OCI-M2 (cell line): ENCODE results near the gene TIAM2.
"Not testable (repeated sequence)": the region's sequence is repeated elsewhere in the genome, so short reads cannot be mapped to it uniquely, and the experiment has no call there.

Source experiments
- DNase-seq: peaks from one replicate; lab custom pipeline; 2025; ENCODE audit not compliant: unreplicated experiment; lab: John Stamatoyannopoulos, UW

The TIAM2 gene

DNA sequence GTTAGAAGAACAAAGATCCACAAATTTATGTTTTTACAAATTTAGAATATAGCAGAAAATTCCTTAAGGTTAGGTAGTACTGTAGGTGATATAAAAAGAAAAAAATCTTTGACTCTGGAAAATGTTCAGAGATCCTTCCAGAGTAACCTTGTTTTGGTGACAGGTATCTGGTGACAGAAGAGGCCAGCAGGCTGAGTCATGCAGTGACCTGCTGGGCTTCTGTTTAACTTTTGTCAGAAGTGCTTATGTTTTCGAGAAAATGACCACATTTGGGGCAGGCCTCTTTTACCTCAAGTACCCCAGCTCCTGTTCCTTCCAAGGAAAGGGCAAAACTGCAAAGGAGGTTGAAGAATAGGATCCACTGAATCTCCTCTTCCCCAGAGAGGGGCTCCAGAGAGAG lies 258.2 kb downstream of the TIAM2 start:
- no peak for DNase-seq

DNA sequence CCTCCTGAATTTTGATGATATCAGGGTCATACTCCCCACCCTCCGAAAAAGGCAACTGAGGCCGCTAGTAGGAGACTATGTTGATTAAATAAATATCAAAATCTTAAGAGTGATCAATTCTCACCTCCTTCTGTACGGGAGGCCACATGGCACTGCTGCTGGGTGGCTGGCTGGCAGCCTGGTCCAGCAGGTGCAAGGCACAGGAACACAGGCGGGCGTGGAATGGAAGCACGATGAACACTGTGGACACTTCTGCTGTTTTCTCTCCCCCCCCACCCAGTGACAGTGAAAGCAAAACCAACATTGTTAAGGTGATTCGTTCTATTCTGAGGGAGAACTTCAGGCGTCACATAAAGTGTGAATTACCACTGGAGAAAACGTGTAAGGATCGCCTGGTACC lies 259.0 kb downstream of the TIAM2 start:
- DNase-seq, result no peak

DNA sequence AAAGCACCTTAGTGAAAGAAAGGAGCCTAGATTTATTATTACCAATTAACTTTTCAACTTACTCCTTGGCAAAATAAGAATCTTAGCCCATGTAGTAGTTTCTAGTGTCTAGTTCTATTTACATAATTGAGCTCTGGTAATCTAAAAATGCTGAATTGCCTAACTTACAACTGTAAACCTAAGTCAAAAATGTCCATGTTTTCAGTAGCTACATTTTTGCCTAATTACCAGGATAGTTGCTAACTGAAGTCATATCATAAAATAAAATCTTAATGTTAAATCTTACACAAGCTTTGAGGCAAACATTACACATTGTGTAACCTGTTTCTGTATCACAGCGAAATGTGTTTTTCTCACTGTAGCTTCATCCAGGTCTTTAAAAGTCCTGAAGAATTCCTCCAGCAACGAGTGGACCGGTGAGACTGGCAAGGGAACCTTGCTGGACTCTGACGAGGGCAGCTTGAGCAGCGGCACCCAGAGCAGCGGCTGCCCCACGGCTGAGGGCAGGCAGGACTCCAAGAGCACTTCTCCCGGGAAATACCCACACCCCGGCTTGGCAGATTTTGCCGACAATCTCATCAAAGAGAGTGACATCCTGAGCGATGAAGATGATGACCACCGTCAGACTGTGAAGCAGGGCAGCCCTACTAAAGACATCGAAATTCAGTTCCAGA lies 261.1 kb downstream of the TIAM2 start:
- DNase-seq, result no peak

DNA sequence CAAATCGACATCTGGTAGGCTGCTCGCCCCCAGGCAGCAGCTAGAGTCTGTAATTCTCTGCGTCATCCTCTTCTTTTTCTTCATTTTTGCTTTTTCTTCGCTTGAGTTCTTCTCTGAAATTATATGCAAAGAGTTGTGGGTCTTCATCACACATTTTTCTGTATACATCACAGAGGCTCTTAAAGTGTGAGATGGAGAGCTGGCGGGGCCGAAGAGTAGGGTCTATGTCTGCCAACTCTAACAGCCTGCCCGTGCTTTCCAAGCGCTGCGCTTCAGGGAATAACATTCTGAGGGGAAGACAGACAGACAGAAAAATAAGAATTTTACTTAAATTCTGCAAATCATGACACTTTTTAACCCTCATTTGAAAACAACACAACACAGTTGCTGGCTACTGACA lies 262.7 kb downstream of the TIAM2 start:
- DNase-seq, result no peak

DNA sequence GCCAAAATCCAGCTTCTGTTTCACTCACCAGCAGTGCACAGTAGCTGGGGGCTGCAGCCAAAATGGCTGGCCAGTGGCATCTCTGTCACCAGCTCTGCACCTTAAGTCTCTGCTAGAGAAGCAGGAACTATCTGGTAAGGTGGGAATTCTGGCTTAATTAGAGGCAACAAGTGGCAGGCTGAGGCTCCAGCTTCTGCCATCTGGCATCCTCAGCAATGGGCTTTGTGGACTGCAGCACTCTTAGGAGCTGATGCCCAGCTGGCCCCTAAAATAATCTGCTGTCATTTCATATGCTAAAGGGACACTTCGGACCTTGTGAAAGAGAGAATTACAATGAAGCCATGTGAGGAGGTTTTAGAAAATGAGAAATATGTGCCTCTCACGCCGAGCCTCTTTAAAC lies 264.1 kb downstream of the TIAM2 start:
- DNase-seq, result no peak

DNA sequence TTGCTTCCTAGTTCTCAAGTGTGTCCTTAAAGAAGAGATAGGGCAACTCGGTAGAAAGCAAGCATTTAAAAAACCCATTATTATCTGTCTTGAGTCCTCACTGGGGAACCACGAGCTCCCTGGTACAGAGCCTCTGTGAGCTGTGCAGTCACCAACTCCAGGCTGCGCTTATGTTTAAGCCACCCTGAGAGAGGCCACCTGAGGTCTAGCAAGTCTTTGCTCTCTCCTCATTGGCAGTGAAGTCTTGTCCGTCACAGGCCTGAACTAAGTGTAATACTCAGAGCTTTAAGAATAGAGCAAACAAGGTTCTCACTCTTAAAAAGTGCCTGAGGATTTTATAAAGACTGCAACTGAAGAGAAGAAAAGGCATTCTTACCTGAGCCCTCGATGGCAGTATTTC lies 264.8 kb downstream of the TIAM2 start:
- DNase-seq, result no peak

DNA sequence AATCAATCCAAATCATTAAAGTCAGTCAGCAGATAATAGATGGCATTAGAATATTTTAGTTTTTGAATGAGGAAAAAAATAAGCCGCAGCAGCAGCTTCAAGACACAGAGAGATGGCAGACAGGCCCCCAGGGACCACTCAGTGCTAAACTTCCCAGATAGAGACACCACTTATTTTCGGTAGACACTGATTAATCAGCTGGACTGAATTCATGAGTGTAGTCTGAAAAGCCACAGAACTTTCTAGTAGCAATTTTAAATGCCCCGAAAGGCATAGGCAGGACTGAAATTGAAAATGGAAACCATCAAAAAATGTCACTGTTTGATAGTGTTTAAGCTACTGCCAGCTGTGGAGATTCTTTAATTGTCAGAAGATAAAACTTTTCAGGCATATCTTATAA lies 265.6 kb downstream of the TIAM2 start:
- no peak for DNase-seq

DNA sequence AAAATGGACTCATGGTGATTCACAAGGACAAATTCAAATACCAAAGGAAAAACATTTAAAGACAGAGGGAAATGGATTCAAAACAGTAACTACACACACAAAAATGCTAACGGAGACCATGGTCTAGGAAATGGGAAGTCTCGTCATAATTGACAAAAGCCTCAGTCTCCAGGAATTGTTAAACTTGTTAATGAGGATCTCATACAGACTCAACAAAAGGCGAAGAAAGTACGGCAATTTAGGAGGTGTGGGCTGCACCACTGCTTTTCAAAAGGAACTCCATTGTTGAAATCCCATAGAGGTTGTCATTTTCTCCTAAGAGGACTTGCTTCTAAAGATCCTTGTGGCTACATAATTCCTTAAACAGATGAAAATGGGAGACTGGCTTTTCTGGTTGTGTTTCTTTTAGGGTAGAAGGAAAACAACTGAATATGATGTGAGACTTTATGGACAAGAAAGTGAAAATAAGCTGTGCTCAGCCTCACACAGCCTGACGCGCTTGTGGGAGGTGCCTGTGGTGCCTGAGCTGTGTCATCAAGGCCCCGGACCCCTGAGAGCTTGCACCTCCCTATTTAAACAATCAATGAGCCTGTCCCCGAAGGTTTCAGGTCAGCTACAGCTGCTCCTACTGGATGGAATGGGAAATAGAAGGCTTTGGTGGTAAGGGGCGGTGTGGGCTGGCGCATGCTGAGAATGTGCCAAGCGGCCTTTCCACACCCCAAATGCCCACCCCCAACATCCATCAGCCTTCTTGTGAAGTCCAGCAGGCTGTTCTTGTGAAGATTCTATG lies 266.2 kb downstream of the TIAM2 start:
- DNase-seq, result no peak

DNA sequence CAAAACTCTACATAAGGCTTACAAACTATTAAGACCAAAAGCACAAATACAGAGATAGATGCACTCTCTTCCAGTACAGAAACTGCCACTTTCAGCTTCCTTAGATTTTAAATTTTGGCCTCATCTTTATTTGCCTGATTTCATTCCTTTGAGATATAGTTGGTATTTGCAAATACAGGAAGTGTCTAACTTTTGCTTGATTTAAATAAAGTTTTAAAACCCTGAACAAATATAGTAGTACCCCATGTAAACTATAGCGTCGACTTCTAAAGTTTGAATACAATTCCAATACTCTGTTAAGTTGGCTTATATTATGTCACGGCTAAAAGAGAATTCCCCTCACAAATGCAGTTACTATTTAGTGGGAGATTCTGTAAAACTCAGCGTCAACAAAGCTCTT lies 267.5 kb downstream of the TIAM2 start:
- DNase-seq, result no peak

DNA sequence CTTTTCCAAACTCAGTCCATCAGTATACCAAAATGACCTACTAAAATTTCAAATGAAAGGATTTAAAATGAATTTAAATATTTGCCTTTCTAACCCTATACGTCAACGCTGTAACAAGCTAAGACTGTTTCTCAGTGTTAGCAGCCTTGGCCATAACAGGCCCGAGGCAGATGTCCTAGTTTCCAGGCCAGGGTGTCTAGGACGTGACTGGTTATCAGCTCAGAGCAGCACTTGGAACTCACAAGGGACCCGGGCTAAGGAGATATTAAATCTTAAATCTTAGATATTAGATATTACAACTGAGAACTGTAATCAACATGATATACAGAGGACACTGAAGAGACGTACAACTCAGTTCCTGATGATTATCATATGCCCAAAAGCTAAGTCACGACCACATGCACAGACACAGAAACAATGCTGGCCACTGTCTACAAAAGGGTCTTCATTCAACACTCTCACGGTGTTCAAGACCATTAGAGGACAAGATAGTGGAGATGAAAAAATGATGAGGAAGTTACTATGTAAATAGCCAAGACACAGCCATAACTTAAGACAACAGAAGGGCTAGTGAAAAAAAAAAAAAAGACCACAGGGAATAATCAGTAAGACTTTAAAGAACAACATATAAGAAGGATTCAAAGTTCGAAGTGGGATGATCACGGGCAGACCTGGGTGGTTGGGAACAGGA lies 268.4 kb downstream of the TIAM2 start, which contains the start of gene CLDN20:
Gene CLDN20 (plus strand): TSS at position 641 of the 691 bp plus-strand sequence. CDS start 11,707 bp downstream, outside the sequence.
- DNase-seq, result no peak

DNA sequence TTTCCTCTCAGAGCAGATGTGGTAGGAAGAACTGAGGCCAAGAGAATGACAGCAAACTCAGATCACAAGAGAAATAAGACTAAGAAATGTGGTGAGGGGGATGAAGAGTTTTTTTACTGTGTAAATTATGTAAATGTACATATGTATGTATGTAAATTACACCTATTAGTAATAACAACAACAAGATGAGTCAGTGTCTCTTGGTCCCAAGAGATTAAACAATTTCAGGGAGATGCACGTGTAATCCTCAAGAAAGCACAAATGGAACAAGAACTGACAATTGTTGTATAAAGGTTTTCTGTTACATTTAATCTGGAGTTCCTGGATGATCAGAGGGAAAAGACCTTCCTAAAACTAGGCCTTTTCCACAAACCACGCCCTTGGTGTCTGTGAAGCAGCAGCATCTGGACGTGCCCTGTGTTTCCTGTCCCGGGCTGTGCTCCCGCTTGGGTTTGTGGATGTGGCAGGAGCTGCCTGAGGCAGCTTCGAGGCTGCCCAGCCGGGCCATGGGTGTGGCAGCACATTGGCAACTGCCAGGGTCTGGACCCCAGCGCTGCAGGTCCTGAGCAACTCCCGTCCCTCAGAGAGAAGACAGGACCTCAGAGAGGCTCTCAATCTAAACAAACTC lies 269.7 kb downstream of the TIAM2 start:
- DNase-seq, result no peak

DNA sequence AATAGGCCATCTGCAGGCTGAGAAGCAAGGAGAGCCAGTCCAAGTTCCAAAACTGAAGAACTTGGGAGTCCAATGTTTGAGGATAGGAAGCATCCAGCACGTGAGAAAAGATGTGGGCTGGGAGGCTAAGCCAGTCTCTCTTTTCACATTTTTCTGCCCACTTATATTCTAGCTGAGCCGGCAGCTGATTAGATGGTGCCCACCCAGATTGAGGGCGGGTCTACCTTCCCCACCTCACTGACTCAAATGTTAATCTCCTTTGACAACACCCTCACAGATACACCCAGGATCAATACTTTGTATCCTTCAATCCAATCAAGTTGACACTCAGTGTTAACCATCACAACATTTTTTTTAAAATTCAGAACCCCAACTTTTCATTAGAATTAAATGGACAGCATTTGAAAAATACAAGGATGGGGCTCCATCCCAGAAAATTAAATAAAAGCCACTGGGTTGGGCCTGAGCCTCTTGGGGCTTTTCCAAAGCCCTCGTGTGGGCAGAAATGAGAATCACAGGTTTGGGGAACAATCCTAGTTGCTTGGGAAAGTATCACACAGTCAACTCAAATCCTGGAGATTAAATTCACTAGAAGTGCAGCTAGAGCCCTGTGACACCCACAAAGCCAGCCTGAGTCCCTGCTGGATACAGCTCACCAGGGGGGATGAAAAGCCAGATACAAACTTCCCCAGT lies 270.9 kb downstream of the TIAM2 start:
- DNase-seq, result no peak

DNA sequence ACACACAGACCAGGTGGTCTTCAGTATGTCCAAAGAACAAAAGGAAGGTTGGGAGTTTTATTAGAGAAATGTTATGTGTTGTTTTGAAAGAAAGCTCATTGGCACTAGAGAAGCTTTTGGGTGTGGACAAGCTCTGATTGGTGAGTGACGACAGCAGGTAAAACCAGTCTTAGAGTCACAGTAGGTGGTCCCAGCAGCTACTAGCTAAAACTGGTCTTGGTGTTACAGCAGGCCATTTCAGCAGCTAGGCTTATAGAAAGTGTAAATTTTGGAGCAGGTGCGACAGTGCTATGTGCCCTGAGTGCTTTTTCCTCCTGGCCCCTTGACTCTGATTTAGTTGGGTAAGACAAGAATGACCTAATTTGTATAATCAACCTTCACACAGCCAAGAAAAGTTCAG lies 272.3 kb downstream of the TIAM2 start:
- DNase-seq, result no peak

DNA sequence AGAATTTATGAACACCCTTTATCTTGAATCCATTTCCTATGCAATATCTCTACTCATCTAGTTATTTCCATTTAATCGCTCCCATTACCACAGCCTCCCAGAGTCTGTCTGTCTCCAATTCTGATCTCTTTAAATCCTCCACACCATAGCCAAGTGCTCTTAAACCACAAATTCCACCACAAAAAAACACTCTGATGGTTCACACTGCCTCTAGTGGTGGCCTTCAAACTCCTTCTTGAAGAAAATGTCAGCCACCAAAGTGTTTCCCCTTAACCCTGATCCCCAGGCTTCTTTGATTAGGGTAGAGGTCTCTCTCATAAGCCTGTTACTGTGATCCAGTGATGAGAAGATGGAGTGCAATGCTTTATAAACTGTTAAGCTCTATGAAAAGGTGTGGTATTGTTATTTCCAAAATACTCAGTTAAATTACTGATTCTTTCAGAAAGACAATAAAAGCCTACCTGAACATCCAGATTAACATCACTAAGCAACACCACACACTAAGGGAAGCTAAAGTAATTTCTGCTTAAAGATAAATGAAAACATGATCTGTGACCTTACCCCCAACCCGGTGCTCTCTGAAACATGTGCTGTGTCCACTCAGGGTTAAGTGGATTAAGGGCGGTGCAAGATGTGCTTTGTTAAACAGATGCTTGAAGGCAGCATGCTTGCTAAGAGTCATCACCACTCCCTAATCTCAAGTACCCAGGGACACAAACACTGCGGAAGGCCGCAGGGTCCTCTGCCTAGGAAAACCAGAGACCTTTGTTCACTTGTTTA lies 273.2 kb downstream of the TIAM2 start:
- not testable (repeated sequence) for DNase-seq

DNA sequence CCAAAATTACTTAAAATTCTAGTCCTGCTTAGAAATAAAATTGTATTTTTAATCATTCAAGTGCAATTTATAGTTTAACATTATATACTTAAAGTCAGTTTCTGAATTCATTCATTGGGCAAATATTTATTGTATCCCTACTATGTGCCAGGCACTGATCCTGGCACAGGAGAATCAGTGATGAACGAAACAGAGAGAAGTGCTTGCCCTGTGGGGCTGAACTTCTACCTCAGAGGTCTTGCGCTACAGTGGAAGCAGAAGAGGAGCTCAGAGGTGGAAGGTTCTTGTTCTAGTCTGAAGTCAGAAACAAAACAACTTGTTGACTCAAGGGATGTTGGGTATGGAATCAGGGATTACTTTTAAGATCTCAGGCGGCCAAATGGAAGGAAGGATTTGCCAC lies 274.6 kb downstream of the TIAM2 start:
- DNase-seq, result no peak

DNA sequence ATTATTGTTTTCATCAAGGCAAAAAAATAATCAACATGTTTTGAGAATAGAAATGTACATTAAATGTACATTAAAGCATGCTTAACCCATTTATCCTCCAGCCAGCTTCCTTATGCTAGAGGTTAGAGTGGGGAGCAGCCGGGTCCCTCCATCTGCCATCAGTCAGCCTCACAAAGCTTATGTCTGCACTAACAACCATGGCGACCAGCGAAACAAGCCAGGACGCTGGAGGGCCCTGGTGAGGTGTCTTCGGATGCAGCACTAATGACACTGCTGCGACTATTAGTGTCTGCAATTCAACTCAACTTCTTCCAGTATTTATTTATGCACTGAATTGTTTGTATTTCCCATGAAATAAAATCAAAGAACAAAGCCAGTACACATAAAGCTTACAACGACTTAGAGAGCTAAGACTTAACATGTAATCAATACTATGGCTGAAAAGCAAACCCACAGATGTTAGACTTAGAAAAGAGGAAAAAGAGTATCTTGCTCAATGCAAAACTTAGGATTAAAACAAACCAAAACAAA lies 275.5 kb downstream of the TIAM2 start:
- no peak for DNase-seq

DNA sequence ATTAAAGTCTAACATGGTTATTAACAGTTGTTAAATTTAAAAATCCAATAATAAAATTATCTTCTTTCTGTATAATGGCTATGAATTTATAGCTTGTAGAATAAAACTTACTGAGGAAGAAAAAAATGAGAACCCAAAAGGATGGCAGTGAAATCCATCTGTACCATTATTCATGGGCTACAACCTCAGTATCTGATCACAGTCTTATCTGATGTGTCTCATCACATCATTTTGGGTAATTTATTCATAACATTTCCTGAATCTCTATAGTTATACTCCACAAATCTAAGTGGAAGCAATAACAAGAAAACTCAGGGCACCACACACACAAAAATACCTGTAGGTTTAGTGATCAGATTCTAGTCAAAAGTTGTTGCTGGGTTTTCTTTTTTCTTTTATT lies 276.0 kb downstream of the TIAM2 start:
- no peak for DNase-seq

DNA sequence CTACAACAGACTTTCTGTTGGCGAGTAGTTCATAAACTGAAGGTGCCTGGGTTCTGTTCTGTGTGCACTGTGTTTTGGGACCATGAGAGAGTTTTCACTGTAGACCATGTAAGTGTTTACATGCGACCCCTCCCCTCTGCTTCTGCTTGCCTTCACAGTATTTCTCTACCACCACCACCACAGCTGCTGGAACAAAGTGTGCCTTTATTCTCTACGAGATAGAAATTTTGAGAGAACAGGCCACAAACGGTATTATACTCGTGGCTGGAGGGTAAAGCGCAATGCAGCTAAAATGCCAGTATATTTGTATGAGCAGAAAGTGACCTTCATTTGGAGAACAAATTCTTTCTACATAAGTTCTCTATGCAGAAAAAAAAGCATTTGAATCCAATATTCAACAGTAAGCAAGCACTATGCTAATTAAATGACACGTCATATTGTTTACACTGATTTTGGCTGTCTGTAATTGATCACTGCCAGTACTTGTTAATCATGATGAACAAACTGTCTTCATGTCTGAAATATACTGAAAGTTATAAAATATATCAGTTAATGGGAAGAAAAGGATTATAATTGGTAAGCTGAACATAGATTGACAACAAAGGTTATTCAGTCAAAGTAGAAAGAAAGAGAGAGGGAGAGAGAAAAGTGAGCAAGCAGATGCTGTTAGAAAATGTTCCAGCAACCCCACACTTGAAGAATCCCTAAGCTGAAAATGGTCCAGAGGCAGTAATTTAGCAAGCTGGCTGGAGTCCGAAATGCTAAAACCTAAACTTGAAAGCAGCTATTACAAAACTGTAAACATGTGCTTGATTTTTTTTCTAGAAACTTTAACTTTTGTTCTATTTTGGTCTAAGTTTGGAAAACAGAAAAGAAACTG lies 277.5 kb downstream of the TIAM2 start:
- DNase-seq, result no peak

DNA sequence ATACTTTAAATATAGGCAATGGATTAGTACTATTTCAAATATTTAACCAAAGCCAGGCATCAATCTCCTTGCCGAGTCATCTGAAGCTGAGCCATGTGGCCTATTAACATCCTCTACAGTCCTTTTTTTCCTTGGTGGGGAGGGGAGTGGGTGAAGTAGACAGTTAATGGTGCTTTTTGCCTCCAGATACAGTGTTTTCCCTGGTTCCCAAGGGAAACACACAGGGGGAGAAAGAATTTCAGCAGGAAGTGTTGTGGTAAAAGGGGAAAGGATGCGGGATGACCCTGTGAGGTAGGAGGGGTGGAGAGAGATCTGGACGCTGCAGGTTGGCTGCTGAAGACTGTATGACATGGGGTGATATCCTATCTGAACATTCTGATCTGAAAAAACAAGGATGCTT lies 278.3 kb downstream of the TIAM2 start:
- no peak for DNase-seq
